ENCODE data around the gene C11orf86.
"Not testable (repeated sequence)": the region's sequence is repeated elsewhere in the genome, so short reads cannot be mapped to it uniquely, and the experiment has no call there.

C11orf86 gene

GRCh38 chr11:66974724-66975404 is at the start of gene C11orf86:
C11orf86 (plus strand) TSS chr11:66975304; CDS start chr11:66975363, 59 bp downstream.
- DNase-seq = peak; percentile 43

DNA sequence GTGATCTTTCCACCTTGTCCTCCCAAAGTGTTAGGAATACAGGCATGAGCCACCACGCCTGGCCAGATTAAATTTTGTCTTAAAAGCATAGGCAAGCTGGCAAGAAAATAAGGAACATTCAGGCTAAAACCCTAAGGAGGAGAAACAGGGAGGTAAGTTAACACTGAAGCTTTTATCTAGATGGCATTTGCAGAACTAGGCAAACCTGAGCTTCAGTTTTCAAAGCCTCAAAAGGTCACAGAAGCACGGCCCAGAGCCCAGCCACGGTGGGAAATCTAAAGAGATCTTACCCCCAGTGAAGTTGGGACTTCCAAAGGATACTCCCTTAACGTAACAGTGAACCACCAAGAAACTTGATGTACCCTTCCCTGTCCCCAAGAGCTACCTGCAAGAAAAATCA is 45.4 kb upstream of the C11orf86 start:
- no peak for DNase-seq

DNA sequence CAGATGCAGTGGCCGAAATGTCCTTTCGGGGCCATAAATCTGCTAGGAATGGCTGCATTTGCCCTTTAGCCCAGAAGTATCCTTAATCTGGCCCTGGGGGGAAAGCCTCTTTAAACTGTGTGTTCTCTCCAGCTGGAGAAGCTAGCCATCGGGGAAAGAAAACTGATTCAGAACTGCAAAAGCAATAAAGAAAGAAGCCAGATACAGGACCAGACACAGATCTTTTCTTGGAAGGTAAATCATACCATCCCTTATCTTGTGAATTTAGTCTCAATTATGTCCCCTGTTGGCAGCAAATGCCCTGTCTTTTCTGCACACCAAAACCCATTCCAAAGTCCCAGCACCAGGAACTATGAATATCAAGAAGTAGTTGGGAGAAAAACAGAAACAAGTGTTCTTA is 42.6 kb upstream of the C11orf86 start:
- DNase-seq = no peak

GRCh38 chr11:66933531-66933930 is 41.6 kb upstream of the C11orf86 start:
- peak; percentile 45 for DNase-seq

DNA sequence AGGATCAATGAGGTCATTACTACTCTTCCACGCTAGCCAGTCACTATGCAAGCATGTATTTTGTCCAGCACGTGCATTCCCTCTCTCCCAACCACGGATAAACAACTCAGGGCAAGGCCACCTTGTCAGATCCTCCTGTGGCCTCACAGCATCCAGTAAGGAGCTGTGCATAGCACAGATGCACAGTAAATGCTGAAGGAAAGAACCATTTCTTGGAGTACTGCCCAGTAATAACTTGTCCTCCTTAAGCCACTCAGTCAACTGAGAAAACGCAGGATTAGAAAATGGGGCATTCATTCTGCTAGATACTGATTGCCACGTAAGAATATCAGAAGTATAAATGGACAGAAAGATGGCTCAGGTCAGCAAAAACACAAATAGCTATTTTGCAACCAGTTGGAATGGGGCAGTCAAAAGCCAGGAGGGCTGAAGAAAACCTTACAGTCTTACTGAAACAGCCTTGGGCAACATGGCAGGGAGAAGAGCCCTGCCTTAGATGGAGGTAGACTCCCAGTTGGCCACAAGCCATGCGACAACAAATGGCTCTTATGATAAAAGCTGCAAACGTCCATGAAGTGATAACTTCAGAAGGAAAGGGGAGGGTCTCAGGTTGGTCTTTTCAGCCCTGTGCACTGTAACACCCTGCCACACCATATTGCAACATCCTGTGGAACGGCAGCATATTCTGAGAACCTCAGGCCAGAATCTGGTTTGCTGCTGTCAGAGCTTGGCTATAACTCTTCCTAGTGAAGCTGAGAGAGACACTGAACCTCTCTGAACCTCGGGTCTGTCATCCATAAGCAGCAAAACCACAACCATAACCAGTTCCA is 39.9 kb upstream of the C11orf86 start:
- DNase-seq = peak; percentile 47

- peak; percentile 76 for DNase-seq
Observed at GRCh38 chr11:66936311-66936711, 38.8 kb upstream of the C11orf86 start.

GRCh38 chr11:66937193-66937733 is 37.8 kb upstream of the C11orf86 start:
- DNase-seq = no peak

- no peak for DNase-seq
Observed at GRCh38 chr11:66938582-66939135, 36.4 kb upstream of the C11orf86 start.

DNA sequence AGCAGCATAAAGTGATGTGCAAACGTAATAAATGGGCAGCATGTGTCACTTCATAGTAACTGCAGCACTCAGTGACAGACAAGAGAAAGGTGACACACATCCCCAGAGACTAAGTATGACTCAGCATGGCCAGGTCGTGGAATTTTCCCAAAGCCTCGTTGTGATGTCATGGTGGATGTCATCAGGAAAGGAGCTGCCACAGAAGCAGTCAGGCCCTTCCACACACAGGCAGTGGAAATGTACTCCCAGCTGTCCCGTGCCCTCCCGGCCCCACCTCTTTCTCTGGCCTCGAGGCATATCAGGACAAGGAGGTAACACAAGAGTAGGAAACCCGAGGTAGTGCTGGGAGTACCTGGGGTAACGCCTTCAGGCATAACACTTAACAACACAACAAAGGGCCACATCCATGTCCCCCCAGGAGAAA is 25.0 kb upstream of the C11orf86 start:
- peak; percentile 83 for DNase-seq

DNA sequence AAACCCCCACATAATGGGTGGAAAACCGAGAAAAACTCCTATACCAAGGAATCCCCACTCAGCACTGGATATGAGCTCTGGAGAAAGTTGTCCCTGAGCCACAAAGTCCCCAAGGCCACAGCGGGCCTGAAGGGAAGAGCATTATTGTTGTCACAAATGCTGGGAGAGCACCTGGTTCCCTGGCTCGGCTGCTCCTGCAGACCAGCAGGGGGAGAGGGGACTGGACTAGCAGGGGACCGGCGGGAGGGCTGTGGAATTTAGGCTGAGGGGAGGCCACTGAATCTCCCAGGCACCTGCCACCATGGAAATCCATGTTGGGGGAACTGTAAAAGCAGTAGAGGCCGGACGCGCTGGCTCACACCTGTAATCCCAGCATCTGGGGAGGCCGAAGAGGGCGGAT is 24.0 kb upstream of the C11orf86 start:
- DNase-seq = no peak

GRCh38 chr11:66951927-66952337 is 23.2 kb upstream of the C11orf86 start:
- DNase-seq = no peak

GRCh38 chr11:66953081-66953833 is 21.8 kb upstream of the C11orf86 start:
- DNase-seq = no peak

DNA sequence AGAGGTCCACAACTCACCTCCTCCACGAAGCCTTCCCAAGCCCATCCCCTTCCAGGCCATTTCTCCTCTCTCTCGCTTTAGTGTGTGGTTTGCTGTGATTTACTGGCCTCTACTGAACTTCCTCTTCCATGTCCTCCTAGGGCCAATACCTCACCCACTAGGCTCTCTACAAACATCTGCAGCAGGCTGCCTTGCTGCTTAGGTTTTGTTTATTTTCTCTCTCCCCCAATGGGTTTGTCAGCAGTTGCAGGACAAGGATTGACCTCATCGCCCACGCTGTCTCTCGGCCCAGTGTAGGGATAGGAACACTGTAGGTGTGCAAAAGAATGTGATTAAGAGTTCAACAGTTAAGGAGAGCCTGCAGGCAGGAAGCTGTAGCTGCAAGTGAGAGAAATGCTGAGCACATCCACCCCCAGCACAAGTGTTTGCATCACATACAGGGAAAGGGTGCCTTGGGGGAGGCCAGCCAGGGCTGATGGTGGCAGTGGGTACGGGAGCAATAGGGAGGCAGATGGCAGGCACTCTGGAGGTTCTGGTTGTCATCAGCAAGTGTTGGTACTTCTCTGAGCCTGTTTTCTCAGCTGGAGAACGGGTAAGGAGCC is 18.3 kb upstream of the C11orf86 start:
- peak; percentile 41 for DNase-seq

DNA sequence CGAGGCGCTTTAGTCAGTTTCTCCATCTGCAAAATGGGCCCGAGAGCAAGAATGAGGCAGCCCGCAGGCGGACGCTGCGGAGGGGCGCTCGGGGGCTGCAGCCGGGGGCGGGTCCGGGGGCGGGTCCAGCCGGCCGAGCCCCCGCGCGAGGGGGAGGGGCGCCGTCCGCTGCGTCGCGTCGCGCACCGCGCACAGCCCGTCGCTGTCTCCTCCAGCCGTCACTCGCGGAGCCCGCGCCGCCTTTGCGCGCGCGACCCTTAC is 17.2 kb upstream of the C11orf86 start:
- no peak for DNase-seq

GRCh38 chr11:66958232-66958955 is 16.7 kb upstream of the C11orf86 start, which contains the start of gene PC:
PC (minus strand) TSS chr11:66958383; CDS start chr11:66872159, 86,224 bp downstream.
- DNase-seq = peak; percentile 100

- no peak for DNase-seq
Observed at GRCh38 chr11:66958956-66959274, 16.2 kb upstream of the C11orf86 start.

GRCh38 chr11:66961691-66962213 is 13.4 kb upstream of the C11orf86 start:
- not testable (repeated sequence) for DNase-seq

GRCh38 chr11:66962247-66962646 is 12.9 kb upstream of the C11orf86 start:
- DNase-seq = no peak

DNA sequence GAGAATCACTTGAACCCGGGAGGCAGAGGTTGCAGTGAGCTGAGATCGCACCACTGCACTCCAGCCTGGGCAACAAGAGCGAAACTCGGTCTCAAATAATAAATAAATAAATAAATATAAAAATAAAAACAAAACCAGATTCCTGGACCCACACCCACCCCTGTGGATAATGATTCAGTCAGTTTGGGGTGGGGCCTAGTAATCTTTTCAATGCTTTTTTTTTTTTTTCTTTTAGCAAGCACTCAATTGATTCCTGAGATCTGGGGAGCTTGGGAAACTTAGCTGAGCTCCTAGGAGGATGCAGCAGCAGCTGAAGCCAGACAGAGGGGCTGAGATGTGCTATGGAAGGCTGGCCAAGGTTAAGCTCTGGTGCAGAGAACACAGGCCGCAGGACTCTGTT is 12.3 kb upstream of the C11orf86 start:
- no peak for DNase-seq

GRCh38 chr11:66964495-66964894 is 10.6 kb upstream of the C11orf86 start:
- no peak for DNase-seq

- DNase-seq = no peak
Observed at GRCh38 chr11:66966351-66966750, 8.8 kb upstream of the C11orf86 start.
